Pancreas (tissue), 10 donors: ENCODE measurements around the gene POLR3GL. TPM values are rescaled to one million over a fixed set of nuclear protein-coding genes. Genes with fewer than 3 reads are reported as not detected.

ENCODE experiments used
- ATAC-seq, 4 donors: fragments of 200-7000 bp; cut with Tn5 transposase; one replicate each; pipeline versions ENCODE4 v1.8.0 to v1.9.1; 2020; ENCODE audit warnings: mild to moderate bottlenecking in 4 of 4, moderate library complexity in 4 of 4
- DNase-seq, 6 donors: peaks; one replicate each; pipeline ENCODE4 v3.0.0-alpha.2; 2020
- FAIRE-seq: peaks from 2 replicates; lab custom pipeline; 2012; peaks lifted over from hg19 to GRCh38; lab: Jason Lieb, UNC
- H3K27ac ChIP-seq, 4 donors: fragments of 200-600 bp; sonication (generic); 1 replicate in 3 of 4; 2 replicates in 1 of 4; pipeline versions ENCODE4 v1.5.0 to v1.8.0; 2020
- H3K27me3 ChIP-seq, 4 donors: fragments of 200-600 bp; one replicate each; pipeline ENCODE4 v1.8.0; 2021
- H3K36me3 ChIP-seq, 3 donors: fragments of 200-600 bp; sonication (generic) in 1 of 3; one replicate each; pipeline versions ENCODE4 v1.5.0 to v1.8.0; 2020 to 2021
- H3K4me1 ChIP-seq, 3 donors: fragments of 200-600 bp; one replicate each; pipeline ENCODE4 v1.8.0; 2021
- H3K4me3 ChIP-seq, 4 donors: fragments of 200-600 bp; sonication (generic) in 2 of 4; one replicate each; pipeline versions ENCODE4 v1.5.0 to v1.8.0; 2020 to 2021
- H3K9me3 ChIP-seq, 4 donors: fragments of 200-600 bp; one replicate each; pipeline ENCODE4 v1.8.0; 2021
- CTCF ChIP-seq, 4 donors: fragments of 200-600 bp; sonication (generic) in 3 of 4; IDR thresholded peaks; one replicate each; pipeline versions ENCODE4 v1.5.0 to v1.8.0; 2021; ENCODE audit warnings: antibody characterized with exemption in 4 of 4
- WGBS, 2 donors: extraction: QIAGEN DNeasy Blood & Tissue Kit; methylation state at CpG; one replicate each; pipeline ENCODE4 v1.1.7; 2013; 5-methylcytosine and 5-hydroxymethylcytosine counted together
- intact Hi-C, 3 donors: fragments of 100-400 bp; cut with DNase I; formaldehyde crosslinking; loops; one replicate each; pipeline versions ENCODE4 v1.11.1 to v1.14.2; 2022
- polyA plus RNA-seq, 2 donors: library from polyadenylated mRNA; stranded (reverse); fragments of 200-250 nt; gene quantifications; one replicate each; pipeline ENCODE4 v1.2.3, GENCODE V29; 2013
- total RNA-seq, 6 donors: library from RNA; stranded (reverse); fragmentation: NEBNext Ultra II Directional in 4 of 6; extraction: Animal tissue kit (Norgen Biotek cat#: 25700) in 4 of 6; gene quantifications; one replicate each; pipeline versions ENCODE4 v1.2.1 to v1.2.4, GENCODE V29; 2021 to 2023
- donor health status: healthy with polysubstance abuse.
- donor health status: DM: no; HTN: no; CAD: no; lungs with moderate emphysema.
- donor health status: DM: no; HTN: no; CAD: no.
- donor health status: control.
- donor health status: control.
- donor health status: Bipolar disorder and iron deficiency.
- donor health status: DM: yes; HTN: yes; CAD: no.
- donor health status: DM: no; HTN: no; CAD: no.
- donor health status: DM: no; HTN: no; CAD: no.
- donor health status: DM: yes; HTN: yes; CAD: no.

Gene POLR3GL
- total and polyA plus RNA-seq, 8 donors = 3.9 to 27.6 (median 6.3) TPM

- Histone ChIP-seq H3K36me3 (peaks cover 0 to 45% (median 20%) of the 10 kb centered on the region in 3 donors), H3K27me3 (no peaks in the 10 kb centered on the region), H3K9me3 (no peaks in the 10 kb centered on the region), H3K4me1 (peaks cover 5 to 30% (median 12%) of the 10 kb centered on the region in 3 donors), H3K4me3 (peak overlapping the region; percentile 57 to 93 (median 65)), H3K27ac (peak overlapping the region in 3 of 4 donors; percentile 34 to 90 (median 57))
- DNase-seq = no peak
- 14% methylated on average over 5 of the region's 5 CpGs for WGBS, 2 donors
- intact Hi-C loops = no loop called here
- no peak for FAIRE-seq
- no peak for ATAC-seq
- TF ChIP-seq CTCF (IDR thresholded peaks at IDR 0.05) = no peak
These were observed 28.6 kb downstream of the POLR3GL start for GRCh38 chr1:145992958-145993617.

- DNase-seq = peak in 1 of 6 donors; percentile 21
These were observed 29.3 kb downstream of the POLR3GL start for GRCh38 chr1:145993618-145994390.

DNA sequence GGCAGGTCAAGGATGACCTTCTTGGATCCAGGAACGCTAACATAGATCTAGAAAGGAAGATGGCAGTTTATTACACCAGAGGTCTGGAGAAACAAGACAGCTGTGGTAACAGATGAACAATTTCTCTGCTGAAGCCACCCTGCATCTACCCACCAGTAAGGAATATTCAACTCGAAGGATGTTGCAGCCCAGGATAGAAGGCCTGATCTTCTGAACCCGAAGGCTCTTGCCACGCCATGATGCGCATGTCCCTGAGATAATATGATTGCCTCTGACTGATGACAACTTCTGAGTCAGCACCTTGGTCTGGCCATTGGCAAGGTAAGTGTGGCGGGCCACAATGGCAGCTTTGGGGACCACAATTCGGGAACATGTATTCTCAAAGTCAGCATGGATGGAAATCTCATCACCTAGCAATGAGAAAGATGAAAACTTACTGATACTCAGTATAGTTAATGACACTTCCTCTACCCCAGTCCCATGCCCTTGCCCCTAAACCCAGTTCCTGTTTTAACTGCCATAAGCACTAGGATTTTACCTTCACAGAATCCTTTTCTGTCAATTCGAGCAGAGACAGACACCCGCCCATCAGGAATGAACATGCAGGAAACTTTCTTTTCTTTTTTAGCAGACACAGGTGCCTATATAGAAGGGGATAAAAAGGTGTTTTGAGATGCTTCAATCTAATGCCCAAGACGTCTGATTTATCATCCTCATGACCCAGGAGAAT, 30.1 kb downstream of the POLR3GL start:
- FAIRE-seq = no peak
- peaks cover 14 to 44% (median 20%) of the 10 kb centered on the region in 3 donors for H3K4me1 ChIP-seq
- H3K9me3 ChIP-seq = no peaks in the 10 kb centered on the region
- ATAC-seq = no peak
- H3K36me3 ChIP-seq = peaks cover 0 to 45% (median 20%) of the 10 kb centered on the region in 3 donors
- H3K27me3 ChIP-seq = no peaks in the 10 kb centered on the region
- H3K27ac ChIP-seq = peak overlapping the region; percentile 43 to 96 (median 74)
- WGBS, 2 donors = 4 to 9% methylated on average over 10 of the region's 10 CpGs
- intact Hi-C loops = no loop called here
- DNase-seq = peak in 4 of 6 donors; percentile 40 to 49 (median 44)
- TF ChIP-seq CTCF (IDR thresholded peaks at IDR 0.05) = no peak
- peak overlapping the region; percentile 57 to 93 (median 65) for H3K4me3 ChIP-seq

More at GRCh38 chr1:145993618-145994390, 29.3 kb downstream of the POLR3GL start:
- H3K9me3 ChIP-seq = no peaks in the 10 kb centered on the region
- no peak for FAIRE-seq
- no peak for TF ChIP-seq CTCF (IDR thresholded peaks at IDR 0.05)
- H3K27me3 ChIP-seq = no peaks in the 10 kb centered on the region
- peaks cover 9 to 37% (median 16%) of the 10 kb centered on the region in 3 donors for H3K4me1 ChIP-seq
- peak overlapping the region; percentile 57 to 93 (median 65) for H3K4me3 ChIP-seq
- intact Hi-C loops = no loop called here
- H3K27ac ChIP-seq = peak overlapping the region in 2 of 4 donors; percentile 57 to 90
- 23% methylated on average over 6 of the region's 6 CpGs for WGBS, 2 donors
- no peak for ATAC-seq
- H3K36me3 ChIP-seq = peaks cover 0 to 45% (median 20%) of the 10 kb centered on the region in 3 donors

DNA sequence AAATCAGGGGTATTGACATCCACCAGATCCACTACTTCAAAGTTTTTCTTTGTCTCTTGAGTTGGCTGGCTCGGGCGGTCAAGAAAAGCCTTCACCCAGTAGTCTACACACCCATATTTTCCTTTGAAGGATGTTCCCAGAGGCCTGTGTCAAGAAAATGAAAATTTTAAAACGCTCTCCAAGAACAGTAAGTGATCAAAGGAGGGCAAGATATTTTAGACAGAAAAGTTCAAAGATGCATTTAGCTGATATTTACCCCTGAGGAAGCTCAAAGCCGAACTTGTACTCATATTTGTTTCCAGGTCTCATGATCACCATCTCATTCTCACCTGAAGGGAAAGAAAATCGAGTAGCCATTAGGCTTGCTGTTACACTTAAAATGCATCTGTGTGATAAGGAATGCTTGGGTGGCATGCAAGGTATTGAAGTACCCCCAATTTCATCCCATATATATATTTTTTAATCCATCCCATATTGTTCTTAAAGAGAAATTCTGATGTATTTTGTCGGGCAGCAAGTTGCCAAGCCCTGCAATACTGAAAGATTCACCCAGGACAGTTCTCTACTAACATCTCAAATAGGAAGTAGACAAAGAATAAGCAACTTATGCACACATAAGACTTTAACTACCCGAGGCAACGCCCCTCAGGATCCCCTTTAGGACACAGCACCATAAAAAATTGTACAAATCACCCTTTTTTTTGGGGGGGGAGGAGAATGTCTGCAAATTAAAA, 30.8 kb downstream of the POLR3GL start:
- Histone ChIP-seq H3K27ac (peak overlapping the region; percentile 57 to 96 (median 89)), H3K27me3 (no peaks in the 10 kb centered on the region), H3K9me3 (no peaks in the 10 kb centered on the region), H3K4me3 (peak overlapping the region; percentile 57 to 93 (median 65)), H3K36me3 (peaks cover 0 to 45% (median 20%) of the 10 kb centered on the region in 3 donors), H3K4me1 (peaks cover 16 to 49% (median 27%) of the 10 kb centered on the region in 3 donors)
- TF ChIP-seq CTCF (IDR thresholded peaks at IDR 0.05) = no peak
- DNase-seq (peak in 1 of 6 donors; percentile 25), ATAC-seq (no peak), FAIRE-seq (no peak)
- 0 to 1% methylated on average over 8 of the region's 8 CpGs for WGBS, 2 donors
- intact Hi-C loops = no loop called here
